ENCODE data around the gene FAR2. TPM values are rescaled to one million over a fixed set of nuclear protein-coding genes. Genes with fewer than 3 reads are reported as not detected.

The FAR2 gene
- total RNA-seq, 2 experiments from 2014 or later, result 12.6 to 13.6 TPM

DNA sequence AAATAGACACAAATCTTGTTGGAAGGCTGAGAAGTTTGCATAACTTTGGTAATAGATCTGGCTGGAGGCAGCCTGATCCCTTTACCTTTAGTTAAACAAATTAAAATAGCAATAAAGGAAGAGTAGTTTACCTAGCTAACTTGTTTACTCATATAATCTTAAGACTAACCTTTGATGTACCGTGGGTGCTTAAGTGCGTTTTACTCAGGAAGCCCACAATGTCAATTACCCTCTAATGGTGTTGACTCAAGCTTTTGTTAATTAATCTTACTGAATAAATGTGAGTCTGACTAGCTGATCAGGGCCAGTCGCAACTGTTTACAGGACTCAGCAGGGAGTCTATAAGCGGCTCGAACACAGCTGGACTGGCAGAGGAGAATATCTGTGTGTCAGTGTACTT is 51.5 kb downstream of the FAR2 start:
- H3K36me3 Mint-ChIP-seq, result no peaks in the 10 kb centered on the region
- no peak for DNase-seq
- no peak overlapping the region for H3K4me3 Mint-ChIP-seq
- no peak for ATAC-seq
- H3K9me3 Mint-ChIP-seq (ENCODE audit: low read depth), result no peaks in the 10 kb centered on the region
- CTCF ChIA-PET, result no interaction called here
- no peaks in the 10 kb centered on the region for H3K27me3 Mint-ChIP-seq
- no peak overlapping the region for H3K27ac Mint-ChIP-seq
- no peaks in the 10 kb centered on the region for H3K4me1 Mint-ChIP-seq

DNA sequence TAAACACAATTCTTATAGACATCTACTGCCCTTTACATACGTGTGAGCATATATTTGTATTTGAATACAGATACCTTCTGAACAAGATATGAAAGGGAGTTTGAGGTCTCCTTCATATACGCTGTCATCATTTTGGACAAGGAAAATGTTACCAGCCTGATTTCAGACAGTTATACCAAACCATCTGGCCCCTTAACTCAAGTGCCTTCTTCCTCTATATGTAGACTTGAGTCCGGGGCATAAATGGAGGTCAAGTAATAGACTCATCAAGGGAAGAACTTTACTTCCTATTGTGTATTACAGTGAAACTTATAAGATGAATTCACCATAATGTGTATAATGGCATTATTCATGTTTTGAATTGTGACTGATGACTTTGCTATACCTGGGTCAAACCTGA is 52.2 kb downstream of the FAR2 start:
- CTCF ChIA-PET, result no interaction called here
- H3K36me3 Mint-ChIP-seq, result no peaks in the 10 kb centered on the region
- H3K4me1 Mint-ChIP-seq, result no peaks in the 10 kb centered on the region
- DNase-seq (no peak), ATAC-seq (no peak)
- H3K27ac Mint-ChIP-seq, result no peak overlapping the region
- H3K27me3 Mint-ChIP-seq, result no peaks in the 10 kb centered on the region
- H3K4me3 Mint-ChIP-seq, result no peak overlapping the region
- H3K9me3 Mint-ChIP-seq (ENCODE audit: low read depth), result no peaks in the 10 kb centered on the region

DNA sequence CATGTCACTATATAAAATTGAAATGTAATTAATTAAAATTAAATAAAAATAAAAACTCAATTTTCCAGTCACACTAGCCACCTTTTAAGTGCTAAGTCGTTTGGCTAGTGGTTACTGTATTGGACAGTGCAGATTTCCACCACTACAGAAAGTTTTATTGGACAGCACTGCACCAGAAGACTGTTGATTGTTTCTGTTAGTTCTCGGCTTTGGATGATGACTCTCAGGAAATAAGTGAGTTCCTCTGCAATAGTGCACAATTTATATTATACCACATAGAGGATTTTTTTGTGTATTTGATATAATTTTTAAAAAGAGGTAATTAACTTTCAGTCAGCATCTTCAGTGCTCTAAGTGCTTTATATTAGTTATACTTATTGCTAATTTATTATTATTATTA is 52.7 kb downstream of the FAR2 start:
- no peak for DNase-seq
- no peaks in the 10 kb centered on the region for H3K36me3 Mint-ChIP-seq
- no peaks in the 10 kb centered on the region for H3K27me3 Mint-ChIP-seq
- H3K27ac Mint-ChIP-seq, result no peak overlapping the region
- H3K9me3 Mint-ChIP-seq (ENCODE audit: low read depth), result no peaks in the 10 kb centered on the region
- H3K4me1 Mint-ChIP-seq, result no peaks in the 10 kb centered on the region
- no peak overlapping the region for H3K4me3 Mint-ChIP-seq
- CTCF ChIA-PET, result no interaction called here
- no peak for ATAC-seq

DNA sequence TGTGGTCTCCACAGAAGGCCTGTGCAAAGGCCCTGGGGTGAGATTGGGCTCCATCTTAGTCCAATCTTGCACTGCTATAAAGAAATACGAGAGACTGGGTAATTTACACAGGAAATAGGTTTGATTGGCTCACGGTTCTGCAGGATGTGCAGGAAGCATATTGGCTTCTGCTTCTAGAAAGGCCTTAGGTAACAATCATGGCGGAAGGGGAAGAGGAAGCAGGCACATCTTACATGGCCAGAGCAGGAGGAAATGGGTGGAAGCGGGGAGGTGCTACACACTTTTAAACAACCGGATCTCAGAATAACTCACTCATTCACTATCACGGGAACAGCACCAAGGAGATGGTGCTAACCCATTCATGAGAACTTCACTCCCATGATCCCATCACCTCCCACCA is 55.4 kb downstream of the FAR2 start:
- no peak overlapping the region for H3K4me3 Mint-ChIP-seq
- H3K4me1 Mint-ChIP-seq, result no peaks in the 10 kb centered on the region
- CTCF ChIA-PET, result no interaction called here
- no peaks in the 10 kb centered on the region for H3K9me3 Mint-ChIP-seq (ENCODE audit: low read depth)
- no peaks in the 10 kb centered on the region for H3K36me3 Mint-ChIP-seq
- H3K27ac Mint-ChIP-seq, result no peak overlapping the region
- ATAC-seq, result no peak
- DNase-seq, result no peak
- no peaks in the 10 kb centered on the region for H3K27me3 Mint-ChIP-seq

DNA sequence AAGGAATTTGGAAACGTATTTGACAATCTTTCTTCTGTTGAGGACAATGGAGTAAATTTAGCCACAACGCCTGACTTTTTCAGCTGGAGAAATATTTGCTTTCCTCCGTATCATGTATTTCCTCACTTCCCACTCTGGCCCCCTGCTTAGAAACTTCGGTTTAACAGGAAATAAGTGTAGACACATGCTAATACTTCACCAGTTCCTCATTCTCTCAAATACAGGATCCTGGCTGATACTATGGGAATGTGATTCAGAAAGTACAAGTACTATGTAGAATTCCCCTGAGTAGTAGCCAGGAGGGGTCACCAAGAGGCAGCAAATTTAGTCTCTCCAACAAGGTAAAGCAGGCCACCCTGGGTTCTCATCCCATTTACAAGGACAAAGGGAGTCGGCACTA is 58.0 kb downstream of the FAR2 start:
- no peak overlapping the region for H3K27ac Mint-ChIP-seq
- H3K36me3 Mint-ChIP-seq, result no peaks in the 10 kb centered on the region
- CTCF ChIA-PET, result no interaction called here
- H3K9me3 Mint-ChIP-seq (ENCODE audit: low read depth), result no peaks in the 10 kb centered on the region
- DNase-seq, result no peak
- no peaks in the 10 kb centered on the region for H3K4me1 Mint-ChIP-seq
- no peak overlapping the region for H3K4me3 Mint-ChIP-seq
- no peaks in the 10 kb centered on the region for H3K27me3 Mint-ChIP-seq
- ATAC-seq, result no peak

DNA sequence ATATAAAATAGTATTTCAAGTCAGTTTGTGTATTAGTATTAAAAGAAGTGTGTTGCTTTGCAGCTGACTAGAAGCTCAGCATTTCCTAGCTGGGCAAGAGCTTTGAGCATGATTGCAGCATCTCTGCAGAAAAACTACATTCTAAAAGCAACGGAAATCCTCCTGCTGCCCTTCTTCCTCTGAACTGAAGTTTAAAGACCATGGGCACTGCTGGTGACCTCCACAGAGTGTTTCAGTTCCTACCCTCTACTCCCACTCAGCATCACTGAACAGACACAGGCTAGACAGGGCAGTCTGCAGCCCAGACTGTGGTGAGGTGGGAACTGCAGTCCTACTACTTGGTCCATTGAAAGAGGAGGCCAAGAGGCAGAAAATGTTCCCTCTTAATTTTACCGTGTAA is 59.0 kb downstream of the FAR2 start:
- no peaks in the 10 kb centered on the region for H3K27me3 Mint-ChIP-seq
- H3K27ac Mint-ChIP-seq, result no peak overlapping the region
- no peaks in the 10 kb centered on the region for H3K9me3 Mint-ChIP-seq (ENCODE audit: low read depth)
- H3K36me3 Mint-ChIP-seq, result no peaks in the 10 kb centered on the region
- ATAC-seq (no peak), DNase-seq (no peak)
- H3K4me1 Mint-ChIP-seq, result no peaks in the 10 kb centered on the region
- H3K4me3 Mint-ChIP-seq, result no peak overlapping the region
- CTCF ChIA-PET, result interaction anchor here (1.1 kb wide), 1 partner anchor 110 kb away, joined by 3 read pairs; no protein-coding TSS in a partner anchor

DNA sequence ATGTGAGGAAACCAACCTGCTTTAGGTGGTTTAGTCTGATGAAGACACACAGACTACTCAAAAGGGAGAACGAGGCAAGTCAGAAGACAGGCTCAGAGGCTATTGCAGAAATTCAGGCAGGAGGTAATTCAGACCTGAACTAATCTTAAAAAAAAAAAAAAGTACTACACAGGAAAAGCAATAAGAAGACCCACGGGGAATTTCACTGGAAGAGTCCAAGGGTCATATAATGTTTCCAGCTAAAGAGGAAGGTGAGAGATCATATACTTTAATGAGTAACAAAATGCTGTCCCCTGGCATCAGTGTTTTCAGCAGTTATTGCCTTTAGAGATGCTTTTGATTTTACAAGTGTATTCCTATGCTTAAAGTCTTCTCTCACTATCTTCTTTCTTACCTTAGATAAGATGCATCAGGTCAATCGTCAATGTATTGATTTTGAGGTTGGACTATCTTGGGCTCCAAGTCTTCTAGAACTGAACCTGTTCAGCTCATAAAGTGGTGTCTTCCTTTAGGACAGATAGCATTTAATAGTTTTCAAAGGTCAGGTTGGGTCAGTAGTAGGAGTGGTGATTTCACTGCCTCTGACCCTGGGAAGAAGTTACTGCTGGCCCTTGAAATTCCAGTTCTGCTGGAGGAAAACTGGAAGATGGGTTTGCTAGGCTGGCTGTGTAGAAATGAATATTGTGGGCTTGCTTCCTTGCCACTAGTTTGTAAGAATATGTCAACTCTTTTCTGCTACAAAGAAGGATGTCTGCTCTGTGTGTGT is 60.0 kb downstream of the FAR2 start:
- H3K4me3 Mint-ChIP-seq, result no peak overlapping the region
- no peaks in the 10 kb centered on the region for H3K36me3 Mint-ChIP-seq
- CTCF ChIA-PET, result interaction anchor here (1.1 kb wide), 1 partner anchor 109 kb away, joined by 3 read pairs; no protein-coding TSS in a partner anchor
- no peak for DNase-seq
- peaks cover 1% of the 10 kb centered on the region for H3K9me3 Mint-ChIP-seq (ENCODE audit: low read depth)
- ATAC-seq, result no peak
- H3K27ac Mint-ChIP-seq, result no peak overlapping the region
- no peaks in the 10 kb centered on the region for H3K4me1 Mint-ChIP-seq
- no peaks in the 10 kb centered on the region for H3K27me3 Mint-ChIP-seq

DNA sequence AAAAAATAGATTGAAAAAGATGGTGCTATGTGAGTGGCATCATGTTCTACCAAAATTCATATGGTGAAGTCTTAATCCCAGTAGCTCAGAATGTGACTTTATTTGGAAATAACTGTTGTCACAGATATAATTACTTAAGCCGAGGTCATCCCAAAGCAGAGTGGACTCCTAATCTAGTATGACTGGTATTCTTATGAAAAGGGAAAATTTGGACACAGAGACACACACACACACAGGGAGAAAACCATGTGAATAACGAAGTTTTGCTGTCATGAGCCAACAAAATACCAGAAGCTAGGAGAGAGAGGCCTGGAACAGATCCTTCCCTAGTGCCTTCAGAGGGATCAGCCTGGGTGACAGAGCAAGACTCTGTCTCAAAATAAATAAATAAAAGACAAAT is 62.6 kb downstream of the FAR2 start:
- no peak overlapping the region for H3K4me3 Mint-ChIP-seq
- CTCF ChIA-PET, result no interaction called here
- DNase-seq (no peak), ATAC-seq (no peak)
- no peak overlapping the region for H3K27ac Mint-ChIP-seq
- peaks cover 1% of the 10 kb centered on the region for H3K9me3 Mint-ChIP-seq (ENCODE audit: low read depth)
- H3K36me3 Mint-ChIP-seq, result no peaks in the 10 kb centered on the region
- no peaks in the 10 kb centered on the region for H3K4me1 Mint-ChIP-seq
- H3K27me3 Mint-ChIP-seq, result no peaks in the 10 kb centered on the region

DNA sequence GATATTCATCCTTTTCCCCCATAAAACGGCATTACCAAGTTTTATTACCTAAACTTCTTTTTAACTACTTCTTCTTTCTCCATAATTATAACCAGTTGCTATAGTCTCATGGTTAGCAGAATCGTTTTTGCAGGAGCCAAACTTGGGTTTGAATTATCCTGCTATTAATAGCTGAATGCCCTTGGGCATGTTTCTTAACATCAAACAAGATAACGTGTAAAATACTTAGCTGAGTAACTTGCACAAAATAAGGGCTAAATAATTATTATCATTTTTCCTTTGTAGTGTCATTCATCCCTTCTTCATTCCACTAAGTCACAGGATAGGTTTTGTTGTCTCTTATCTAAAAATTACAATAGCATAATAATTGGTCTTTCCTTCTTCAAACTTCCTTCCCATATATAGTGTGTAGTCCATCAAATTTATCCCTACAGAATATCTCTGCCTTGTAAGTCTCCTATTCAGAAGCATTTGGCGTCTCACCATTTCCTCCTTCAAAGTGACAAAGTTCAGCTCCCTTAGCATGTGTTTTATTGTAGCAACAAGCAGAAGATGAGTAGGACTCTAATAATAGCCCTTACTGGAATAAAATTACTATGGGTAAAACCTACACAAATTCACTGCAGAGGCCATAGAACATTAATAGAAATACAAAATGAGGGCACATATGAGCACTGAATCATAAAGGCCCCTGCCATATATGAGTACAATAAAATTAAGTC is 63.8 kb downstream of the FAR2 start:
- Mint-ChIP-seq H3K27me3 (no peaks in the 10 kb centered on the region), H3K36me3 (no peaks in the 10 kb centered on the region), H3K27ac (no peak overlapping the region), H3K4me1 (no peaks in the 10 kb centered on the region), H3K4me3 (no peak overlapping the region), H3K9me3 (ENCODE audit: low read depth) (peaks cover 1% of the 10 kb centered on the region)
- ATAC-seq (no peak), DNase-seq (no peak)
- CTCF ChIA-PET, result interaction anchor here (0.6 kb wide), 1 partner anchor 140 kb away, joined by 3 read pairs; no protein-coding TSS in a partner anchor

DNA sequence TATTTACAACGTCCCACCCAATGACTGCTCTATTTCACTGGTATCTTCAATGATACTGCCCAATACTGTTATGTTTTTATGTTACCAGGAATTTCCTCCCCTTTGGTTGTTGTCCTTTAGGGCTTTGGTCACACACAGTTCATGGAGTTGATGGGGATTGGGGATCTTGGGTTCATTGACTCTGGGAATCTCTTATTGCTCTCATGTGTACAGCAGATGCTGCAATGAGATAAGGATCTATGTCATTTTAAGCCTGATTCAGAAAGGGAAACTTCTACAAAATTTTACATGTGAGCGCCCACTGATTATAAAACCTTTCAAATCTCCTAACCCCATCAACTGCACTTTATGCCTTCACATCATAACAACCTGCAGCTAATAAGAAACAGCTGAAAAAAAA is 67.2 kb downstream of the FAR2 start:
- CTCF ChIA-PET, result interaction anchor here (1.2 kb wide), 1 partner anchor 101 kb away, joined by 3 read pairs; no protein-coding TSS in a partner anchor
- H3K27ac Mint-ChIP-seq, result no peak overlapping the region
- peaks cover 1% of the 10 kb centered on the region for H3K9me3 Mint-ChIP-seq (ENCODE audit: low read depth)
- no peak for DNase-seq
- no peak overlapping the region for H3K4me3 Mint-ChIP-seq
- no peak for ATAC-seq
- no peaks in the 10 kb centered on the region for H3K4me1 Mint-ChIP-seq
- H3K27me3 Mint-ChIP-seq, result no peaks in the 10 kb centered on the region
- H3K36me3 Mint-ChIP-seq, result no peaks in the 10 kb centered on the region

DNA sequence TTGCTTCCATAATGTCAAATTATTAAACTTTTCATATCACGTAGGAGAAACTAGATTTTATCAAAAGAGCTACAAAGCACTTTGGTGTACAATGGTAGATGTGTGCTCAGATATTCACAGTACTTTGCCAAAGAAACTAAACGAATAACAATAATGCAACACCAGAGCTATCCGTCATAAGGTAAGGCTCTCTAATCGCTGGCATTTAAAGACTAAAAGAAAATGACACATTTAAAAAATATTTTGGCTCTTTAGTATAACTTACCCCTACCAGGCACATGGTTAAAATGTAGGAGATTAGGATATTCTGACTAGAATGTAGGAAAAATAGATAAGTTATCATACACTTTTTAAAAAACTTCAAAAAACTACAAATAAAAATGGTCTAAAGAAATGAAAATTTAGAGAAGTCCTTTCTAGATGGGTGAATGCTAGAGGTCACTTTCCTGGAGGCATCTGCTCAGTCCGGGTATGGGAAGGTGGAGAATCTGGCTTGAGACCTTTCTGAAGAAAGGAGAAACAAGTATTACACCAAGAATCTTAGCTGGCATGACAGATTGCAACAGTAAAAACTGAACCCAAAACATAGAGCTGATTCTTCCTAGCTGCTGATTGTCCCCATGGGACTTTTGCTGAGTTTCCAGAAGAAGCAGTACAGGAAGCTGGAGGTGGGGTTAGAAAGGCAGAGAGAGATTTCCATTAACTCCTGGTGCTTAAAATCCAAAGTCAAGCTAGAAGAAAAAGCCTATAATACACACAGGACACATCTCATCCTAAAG is 67.9 kb downstream of the FAR2 start:
- CTCF ChIA-PET, result interaction anchor here (1.2 kb wide), 1 partner anchor 101 kb away, joined by 3 read pairs; no protein-coding TSS in a partner anchor
- peaks cover 1% of the 10 kb centered on the region for H3K9me3 Mint-ChIP-seq (ENCODE audit: low read depth)

DNA sequence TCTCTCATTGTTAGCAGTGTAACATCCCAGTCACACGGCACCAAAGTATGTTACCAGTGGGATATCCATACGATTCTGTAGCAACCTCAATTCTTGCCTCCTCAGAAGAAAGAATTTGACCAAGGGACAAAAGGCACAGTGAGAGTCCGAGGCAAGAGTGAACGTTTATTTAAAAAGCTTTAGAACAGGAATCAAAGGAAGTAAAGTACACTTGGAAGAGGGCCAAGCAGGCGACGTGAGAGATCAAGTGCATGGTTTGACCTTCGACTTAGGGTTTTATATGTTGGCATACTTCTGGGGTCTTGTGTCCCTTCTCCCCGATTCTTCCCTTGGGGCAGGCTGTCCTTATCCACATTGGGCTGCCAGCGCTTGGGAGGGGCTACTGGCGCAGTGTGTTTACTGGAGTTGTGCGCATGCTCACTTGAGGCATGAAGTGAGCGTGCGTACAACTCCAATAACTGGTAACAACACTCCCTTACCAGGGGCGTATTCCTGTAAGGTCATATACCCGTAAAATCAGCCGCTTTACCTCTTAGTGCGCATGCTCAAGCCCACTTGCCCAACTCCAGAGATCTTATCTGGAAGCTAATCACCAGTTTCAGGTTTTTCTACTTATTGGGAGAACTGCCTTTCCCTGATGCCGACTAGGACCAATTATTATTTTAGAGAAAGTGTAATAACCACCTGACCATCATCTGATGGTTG is 71.7 kb downstream of the FAR2 start:
- no peak overlapping the region for H3K27ac Mint-ChIP-seq
- no peaks in the 10 kb centered on the region for H3K27me3 Mint-ChIP-seq
- ATAC-seq, result no peak

More for the DNA sequence above, 67.9 kb downstream of the FAR2 start:
- Mint-ChIP-seq H3K27ac (no peak overlapping the region), H3K4me3 (no peak overlapping the region), H3K27me3 (no peaks in the 10 kb centered on the region), H3K36me3 (no peaks in the 10 kb centered on the region), H3K4me1 (no peaks in the 10 kb centered on the region)
- DNase-seq, result no peak
- no peak for ATAC-seq

DNA sequence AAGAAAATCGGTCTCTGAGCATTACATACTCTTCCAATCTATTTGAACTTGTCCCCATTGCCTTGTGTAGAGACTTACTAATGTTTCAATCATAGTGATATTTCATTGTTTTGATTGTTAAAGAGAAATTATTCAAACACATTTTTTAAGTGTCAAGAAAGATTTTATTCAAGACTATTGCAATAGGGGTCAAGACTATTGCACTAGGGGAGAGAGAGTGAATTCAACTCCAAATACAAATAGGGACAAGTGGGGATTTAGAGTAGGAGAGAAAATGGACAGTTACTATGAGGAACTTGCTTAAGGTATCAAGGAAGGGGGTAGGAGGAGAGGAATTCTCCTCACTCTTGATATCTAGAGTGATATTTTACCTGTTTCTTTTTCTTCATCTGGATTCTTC is 73.1 kb downstream of the FAR2 start:
- Mint-ChIP-seq H3K27ac (no peak overlapping the region), H3K36me3 (no peaks in the 10 kb centered on the region), H3K27me3 (no peaks in the 10 kb centered on the region), H3K9me3 (ENCODE audit: low read depth) (no peaks in the 10 kb centered on the region), H3K4me3 (no peak overlapping the region), H3K4me1 (no peaks in the 10 kb centered on the region)
- DNase-seq (no peak), ATAC-seq (no peak)
- CTCF ChIA-PET, result no interaction called here

More for the DNA sequence above, 71.7 kb downstream of the FAR2 start:
- CTCF ChIA-PET, result interaction anchor here (1.3 kb wide), 1 partner anchor 11 kb away, joined by 3 read pairs; no protein-coding TSS in a partner anchor
- DNase-seq, result no peak
- H3K4me3 Mint-ChIP-seq, result no peak overlapping the region
- H3K4me1 Mint-ChIP-seq, result no peaks in the 10 kb centered on the region
- no peaks in the 10 kb centered on the region for H3K36me3 Mint-ChIP-seq
- H3K9me3 Mint-ChIP-seq (ENCODE audit: low read depth), result no peaks in the 10 kb centered on the region
